ENCODE data around the gene NLRP2B.
"Not testable (repeated sequence)": the region's sequence is repeated elsewhere in the genome, so short reads cannot be mapped to it uniquely, and the experiment has no call there.

The NLRP2B gene

DNA sequence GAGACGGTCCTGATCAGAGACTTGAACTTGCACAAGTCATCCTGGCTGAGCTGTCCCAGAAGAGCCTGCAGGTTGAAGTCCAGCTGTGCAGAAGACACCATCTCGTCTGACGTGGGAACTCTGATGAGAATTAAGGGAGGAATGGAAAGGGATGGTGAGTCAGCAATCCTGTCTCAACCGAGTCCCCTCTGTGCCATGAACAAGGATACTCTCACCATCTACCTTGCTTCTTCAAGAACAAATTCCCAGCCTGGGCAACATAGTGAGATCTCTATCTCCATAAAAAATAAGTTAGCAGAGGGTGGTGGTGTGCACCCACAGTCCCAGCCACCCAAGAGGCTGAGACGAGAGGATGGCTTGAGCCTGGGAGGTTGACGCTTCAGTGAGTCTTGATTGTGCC lies at the start of gene NLRP2B:
Gene NLRP2B, minus strand, starts transcription at position 101 of the 400 bp plus-strand sequence.
- no peak within 1 kb of the TSS for H3K27ac Mint-ChIP-seq
- no peak for DNase-seq
- H3K27me3 Mint-ChIP-seq, result no peaks in the 10 kb centered on the region
- no peak within 1 kb of the TSS for H3K4me3 Mint-ChIP-seq
- H3K4me1 Mint-ChIP-seq, result no peaks in the 10 kb centered on the region
- H3K36me3 Mint-ChIP-seq, result no peaks in the 10 kb centered on the region
- peaks cover 5% of the 10 kb centered on the region for H3K9me3 Mint-ChIP-seq
- CTCF ChIA-PET, result no interaction called here

- H3K4me1 Mint-ChIP-seq, H3K27ac Mint-ChIP-seq, H3K4me3 Mint-ChIP-seq, DNase-seq, H3K27me3 Mint-ChIP-seq, CTCF ChIA-PET, H3K36me3 Mint-ChIP-seq, H3K9me3 Mint-ChIP-seq: not testable (repeated sequence)
These were observed 45.9 kb upstream of the NLRP2B start for GRCh38 chrX:57725995-57726394.

DNA sequence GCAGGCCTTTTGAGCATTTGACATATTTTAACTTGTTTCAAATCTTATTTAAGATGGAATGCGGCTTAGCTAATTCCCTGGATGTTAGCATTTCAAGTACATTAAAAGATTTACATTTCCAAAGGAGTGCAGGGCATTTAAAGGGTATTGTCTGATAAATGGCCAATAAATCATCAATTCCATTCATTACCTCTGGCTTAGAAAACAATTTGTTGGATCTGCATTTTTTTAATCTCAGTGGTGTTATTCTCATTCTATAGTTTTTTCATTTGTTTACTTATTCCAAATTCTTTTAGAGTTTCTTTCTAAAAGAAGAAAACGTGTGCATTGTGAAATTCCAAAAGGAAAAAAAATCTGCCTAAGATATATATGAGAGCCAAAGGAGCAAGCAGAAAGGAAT lies 1.3 kb upstream of the NLRP2B start:
- Mint-ChIP-seq H3K4me1 (no peaks in the 10 kb centered on the region), H3K4me3 (no peak overlapping the region), H3K36me3 (no peaks in the 10 kb centered on the region), H3K27ac (no peak overlapping the region), H3K9me3 (peaks cover 5% of the 10 kb centered on the region), H3K27me3 (no peaks in the 10 kb centered on the region)
- DNase-seq, result no peak
- CTCF ChIA-PET, result no interaction called here

- H3K36me3 Mint-ChIP-seq, result no peaks in the 10 kb centered on the region
- CTCF ChIA-PET, result no interaction called here
- no peak overlapping the region for H3K27ac Mint-ChIP-seq
- no peak overlapping the region for H3K4me3 Mint-ChIP-seq
- DNase-seq, result no peak
- no peaks in the 10 kb centered on the region for H3K4me1 Mint-ChIP-seq
- peaks cover 4% of the 10 kb centered on the region for H3K9me3 Mint-ChIP-seq
- no peaks in the 10 kb centered on the region for H3K27me3 Mint-ChIP-seq
These were observed 1.2 kb downstream of the NLRP2B start for GRCh38 chrX:57678686-57679428.

DNA sequence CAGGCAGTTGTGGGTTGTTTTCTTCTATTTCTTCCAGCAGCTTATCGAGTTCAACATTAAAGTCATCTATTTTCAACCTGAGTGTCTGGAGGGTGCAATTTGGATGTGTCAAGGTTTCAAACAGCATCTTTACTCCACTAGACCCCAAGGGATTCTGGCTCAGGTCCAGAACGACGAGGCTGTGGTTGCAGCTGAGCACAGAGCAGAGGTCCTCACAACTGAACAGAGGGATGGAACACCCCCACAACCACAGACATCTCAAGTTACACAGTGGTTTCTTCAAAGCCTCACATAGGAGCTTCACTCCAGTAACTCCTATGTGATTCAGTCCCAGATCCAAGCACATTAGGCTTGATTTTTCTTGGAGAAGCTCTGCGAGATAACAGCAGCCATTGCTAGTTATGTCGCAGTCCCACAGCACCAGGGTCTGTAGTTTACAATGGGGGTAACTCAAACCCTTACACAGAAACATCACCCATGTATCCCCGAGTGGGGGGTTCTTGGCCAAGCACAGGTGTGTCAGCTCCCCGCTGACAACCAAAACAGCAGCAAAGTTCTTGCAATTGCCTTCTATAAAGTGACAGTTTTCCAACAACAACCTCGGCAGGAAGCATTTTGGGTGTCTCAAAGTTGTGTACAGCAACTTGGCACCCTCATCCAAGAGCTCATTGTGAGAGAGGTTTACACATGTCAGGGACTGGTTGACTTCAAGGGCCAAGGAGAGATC lies 2.8 kb downstream of the NLRP2B start:
- Mint-ChIP-seq H3K27me3 (no peaks in the 10 kb centered on the region), H3K4me3 (no peak overlapping the region), H3K9me3 (peaks cover 5% of the 10 kb centered on the region), H3K4me1 (no peaks in the 10 kb centered on the region), H3K36me3 (no peaks in the 10 kb centered on the region), H3K27ac (no peak overlapping the region)
- DNase-seq, result no peak
- CTCF ChIA-PET, result no interaction called here

- DNase-seq, result no peak
- no peaks in the 10 kb centered on the region for H3K4me1 Mint-ChIP-seq
- CTCF ChIA-PET, result no interaction called here
These were observed 4.7 kb downstream of the NLRP2B start for GRCh38 chrX:57675320-57675719.

DNA sequence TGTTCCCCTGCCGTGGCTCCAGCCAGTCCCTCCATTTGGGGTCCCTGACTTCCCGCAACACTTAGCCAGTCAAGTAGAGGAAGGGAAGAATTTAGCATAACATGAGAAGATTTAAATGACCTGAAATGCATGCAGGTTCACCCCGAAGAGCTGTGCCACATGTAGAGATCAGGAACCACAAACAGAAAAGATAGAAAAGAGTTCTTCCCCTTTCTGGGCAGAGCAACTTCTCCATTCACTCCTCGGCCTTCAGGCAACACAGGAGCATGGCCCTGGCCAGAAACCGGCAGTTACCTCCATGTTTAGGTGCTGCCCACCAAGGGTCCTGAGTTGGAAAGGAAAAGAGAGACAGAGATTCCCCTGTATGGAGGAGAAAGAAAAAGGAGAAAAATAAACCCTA lies 5.2 kb downstream of the NLRP2B start:
- Mint-ChIP-seq H3K27ac (no peak overlapping the region), H3K4me1 (no peaks in the 10 kb centered on the region), H3K36me3 (no peaks in the 10 kb centered on the region), H3K4me3 (no peak overlapping the region), H3K27me3 (no peaks in the 10 kb centered on the region), H3K9me3 (peaks cover 5% of the 10 kb centered on the region)
- no peak for DNase-seq
- CTCF ChIA-PET, result no interaction called here

More at GRCh38 chrX:57675320-57675719, 4.7 kb downstream of the NLRP2B start:
- no peak overlapping the region for H3K27ac Mint-ChIP-seq
- no peaks in the 10 kb centered on the region for H3K27me3 Mint-ChIP-seq
- H3K9me3 Mint-ChIP-seq, result peaks cover 5% of the 10 kb centered on the region
- no peaks in the 10 kb centered on the region for H3K36me3 Mint-ChIP-seq
- no peak overlapping the region for H3K4me3 Mint-ChIP-seq

DNA sequence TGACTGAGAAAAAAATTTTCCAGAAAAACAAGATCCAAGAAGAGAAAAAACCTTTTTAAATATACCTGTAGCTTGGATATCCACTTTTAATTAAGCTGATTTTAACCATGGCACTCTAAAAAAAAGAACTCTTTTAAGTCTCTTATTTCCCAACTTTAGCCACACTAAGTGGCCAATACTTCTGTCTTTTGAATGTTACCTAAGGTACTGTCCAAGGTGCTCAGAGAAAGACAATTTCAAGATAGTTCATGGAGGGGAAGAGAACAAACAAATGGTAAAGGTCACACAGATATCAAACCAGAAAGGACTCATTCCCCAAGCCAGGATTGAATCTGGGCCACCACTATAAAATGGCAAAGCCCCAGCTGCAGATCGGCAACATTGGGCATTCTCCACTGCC lies 10.1 kb downstream of the NLRP2B start:
- H3K4me1 Mint-ChIP-seq, result no peaks in the 10 kb centered on the region
- H3K9me3 Mint-ChIP-seq, result peaks cover 3% of the 10 kb centered on the region
- H3K36me3 Mint-ChIP-seq, result no peaks in the 10 kb centered on the region
- no peaks in the 10 kb centered on the region for H3K27me3 Mint-ChIP-seq
- no peak for DNase-seq
- H3K27ac Mint-ChIP-seq, result no peak overlapping the region
- no peak overlapping the region for H3K4me3 Mint-ChIP-seq
- CTCF ChIA-PET, result no interaction called here

GRCh38 chrX:57667010-57667409 lies 13.1 kb downstream of the NLRP2B start:
- Mint-ChIP-seq H3K36me3 (no peaks in the 10 kb centered on the region), H3K9me3 (no peaks in the 10 kb centered on the region), H3K27me3 (no peaks in the 10 kb centered on the region), H3K27ac (no peak overlapping the region), H3K4me3 (no peak overlapping the region), H3K4me1 (no peaks in the 10 kb centered on the region)
- DNase-seq, result no peak
- CTCF ChIA-PET, result no interaction called here

- H3K27me3 Mint-ChIP-seq, result no peaks in the 10 kb centered on the region
These were observed 25.0 kb downstream of the NLRP2B start for GRCh38 chrX:57655065-57655464.

GRCh38 chrX:57652705-57653104 lies 27.4 kb downstream of the NLRP2B start:
- no peak for DNase-seq
- CTCF ChIA-PET, result no interaction called here
- Mint-ChIP-seq H3K36me3 (no peaks in the 10 kb centered on the region), H3K4me1 (no peaks in the 10 kb centered on the region), H3K9me3 (no peaks in the 10 kb centered on the region), H3K27ac (no peak overlapping the region), H3K27me3 (no peaks in the 10 kb centered on the region), H3K4me3 (no peak overlapping the region)

More at GRCh38 chrX:57655065-57655464, 25.0 kb downstream of the NLRP2B start:
- CTCF ChIA-PET, result no interaction called here
- Mint-ChIP-seq H3K27ac (no peak overlapping the region), H3K4me1 (no peaks in the 10 kb centered on the region), H3K9me3 (no peaks in the 10 kb centered on the region), H3K4me3 (no peak overlapping the region), H3K36me3 (no peaks in the 10 kb centered on the region)
- DNase-seq, result no peak

- no peaks in the 10 kb centered on the region for H3K27me3 Mint-ChIP-seq
- no peaks in the 10 kb centered on the region for H3K9me3 Mint-ChIP-seq
- no peak overlapping the region for H3K27ac Mint-ChIP-seq
- H3K4me1 Mint-ChIP-seq, result no peaks in the 10 kb centered on the region
- CTCF ChIA-PET, result no interaction called here
- DNase-seq, result no peak
- H3K4me3 Mint-ChIP-seq, result no peak overlapping the region
- no peaks in the 10 kb centered on the region for H3K36me3 Mint-ChIP-seq
These were observed 28.7 kb downstream of the NLRP2B start for GRCh38 chrX:57651169-57651919.

DNA sequence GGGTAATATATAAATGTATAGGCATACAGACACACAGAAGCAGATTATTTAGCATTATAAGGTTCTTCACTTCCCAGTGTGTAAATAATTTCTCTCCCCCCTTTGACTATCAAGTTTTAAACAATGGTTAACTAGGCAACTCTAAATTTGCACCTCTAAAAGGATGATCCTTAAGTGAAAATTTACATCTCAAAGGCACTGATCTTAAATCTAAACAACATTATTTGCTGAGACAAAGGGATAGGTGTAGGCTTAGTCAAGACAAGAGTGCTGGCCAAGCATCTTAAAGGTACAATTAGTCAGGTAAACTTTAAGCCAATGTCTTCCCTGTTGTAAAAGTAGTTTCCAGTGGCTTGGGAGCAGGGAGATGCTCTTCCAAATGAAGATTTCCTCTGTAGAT lies 33.0 kb downstream of the NLRP2B start:
- H3K27ac Mint-ChIP-seq, result no peak overlapping the region
- no peaks in the 10 kb centered on the region for H3K4me1 Mint-ChIP-seq
- H3K9me3 Mint-ChIP-seq, result no peaks in the 10 kb centered on the region
- CTCF ChIA-PET, result no interaction called here
- H3K36me3 Mint-ChIP-seq, result no peaks in the 10 kb centered on the region
- H3K4me3 Mint-ChIP-seq, result no peak overlapping the region
- no peak for DNase-seq
- H3K27me3 Mint-ChIP-seq, result no peaks in the 10 kb centered on the region

DNA sequence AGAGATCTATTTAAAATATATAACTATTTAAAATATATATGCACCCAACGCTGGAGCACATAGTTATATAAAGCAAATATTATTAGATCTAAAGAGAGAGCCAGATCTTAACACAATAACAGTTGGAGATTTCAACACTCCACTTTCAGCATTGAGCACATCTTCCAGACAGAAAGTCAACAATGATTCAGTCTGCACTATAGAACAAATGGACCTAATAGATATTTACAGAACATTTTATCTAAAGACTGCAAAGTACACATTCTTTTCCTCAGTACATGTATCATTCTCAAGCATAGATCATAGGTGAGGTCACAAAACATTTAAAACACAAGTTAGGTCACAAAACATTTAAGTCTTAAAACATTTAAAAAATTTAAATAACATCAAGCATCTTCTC lies 36.4 kb downstream of the NLRP2B start:
- no peaks in the 10 kb centered on the region for H3K4me1 Mint-ChIP-seq
- H3K36me3 Mint-ChIP-seq, result no peaks in the 10 kb centered on the region
- H3K27me3 Mint-ChIP-seq, result no peaks in the 10 kb centered on the region
- CTCF ChIA-PET, result no interaction called here
- H3K4me3 Mint-ChIP-seq, result no peak overlapping the region
- DNase-seq, result no peak
- H3K27ac Mint-ChIP-seq, result no peak overlapping the region
- peaks cover 2% of the 10 kb centered on the region for H3K9me3 Mint-ChIP-seq

DNA sequence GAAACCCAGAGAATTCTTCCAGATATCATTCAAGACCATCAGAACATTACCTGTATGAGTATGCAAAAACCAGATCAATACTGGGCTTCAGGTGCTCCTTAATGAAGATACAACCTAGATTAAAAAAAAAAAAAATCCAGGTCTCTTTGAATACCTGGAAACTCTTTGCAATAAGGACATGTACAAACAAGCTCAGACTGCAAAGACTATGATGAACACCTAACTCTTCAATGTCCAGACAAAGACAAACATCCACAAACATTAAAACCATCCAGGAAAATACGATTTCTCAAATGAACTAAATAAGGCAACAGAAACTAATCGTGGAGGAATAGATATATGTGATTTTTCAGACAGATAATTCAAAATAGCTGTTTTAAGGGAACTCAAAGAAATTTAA lies 38.7 kb downstream of the NLRP2B start:
- H3K36me3 Mint-ChIP-seq, result no peaks in the 10 kb centered on the region

More for the DNA sequence above, 38.7 kb downstream of the NLRP2B start:
- H3K4me1 Mint-ChIP-seq, result no peaks in the 10 kb centered on the region
- CTCF ChIA-PET, result no interaction called here
- DNase-seq, result no peak
- no peaks in the 10 kb centered on the region for H3K27me3 Mint-ChIP-seq
- H3K4me3 Mint-ChIP-seq, result no peak overlapping the region
- peaks cover 6% of the 10 kb centered on the region for H3K9me3 Mint-ChIP-seq
- no peak overlapping the region for H3K27ac Mint-ChIP-seq

Data from activated naive CD4-positive, alpha-beta T cell treated with anti-CD3 and anti-CD28 coated beads, Interleukin-2, amount 10 ng/mL, durations not matched to agents 7 days and 5 days (primary cell).